GM21423 (cell line): ENCODE measurements around the gene HARS1.
A peak's percentile ranks its signal among the peaks of the same experiment; 100 is the strongest.
"Not testable (repeated sequence)": the region's sequence is repeated elsewhere in the genome, so short reads cannot be mapped to it uniquely, and the experiment has no call there.

Experiments
- ATAC-seq: cut with Tn5 transposase; IDR thresholded peaks from one replicate; pipeline ENCODE4 v1.9.1; 2021; ENCODE audit warnings: mild to moderate bottlenecking, moderate library complexity; ENCODE audit not compliant: unreplicated experiment

The HARS1 gene

DNA sequence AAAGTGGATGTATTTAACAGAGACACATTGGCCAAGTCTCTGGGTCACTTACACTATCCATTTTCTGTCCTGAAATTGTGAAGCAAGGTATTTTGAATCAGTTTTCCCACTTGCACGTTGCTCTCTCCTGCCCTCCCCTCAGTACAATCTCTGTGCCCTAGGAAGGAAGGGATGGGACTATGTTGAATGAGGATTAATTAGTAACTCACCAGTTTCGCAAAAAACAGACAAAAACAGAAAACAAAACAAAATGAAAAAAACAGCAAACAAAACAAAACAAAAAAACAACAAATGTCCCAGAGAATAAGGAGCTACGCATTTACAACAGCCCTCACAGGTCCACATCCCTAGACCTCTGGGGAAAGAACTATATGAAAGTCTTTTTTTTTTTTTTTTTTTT, 57.1 kb downstream of the HARS1 start:
- no peak for ATAC-seq

- ATAC-seq: no peak
Observed at GRCh38 chr5:140633501-140633900, 57.7 kb downstream of the HARS1 start.

GRCh38 chr5:140633021-140633471, 58.1 kb downstream of the HARS1 start, which contains the start of gene CD14:
TSS of gene CD14 (minus strand) at chr5:140633175. CDS start at chr5:140633071, 104 bp downstream.
- no peak for ATAC-seq

DNA sequence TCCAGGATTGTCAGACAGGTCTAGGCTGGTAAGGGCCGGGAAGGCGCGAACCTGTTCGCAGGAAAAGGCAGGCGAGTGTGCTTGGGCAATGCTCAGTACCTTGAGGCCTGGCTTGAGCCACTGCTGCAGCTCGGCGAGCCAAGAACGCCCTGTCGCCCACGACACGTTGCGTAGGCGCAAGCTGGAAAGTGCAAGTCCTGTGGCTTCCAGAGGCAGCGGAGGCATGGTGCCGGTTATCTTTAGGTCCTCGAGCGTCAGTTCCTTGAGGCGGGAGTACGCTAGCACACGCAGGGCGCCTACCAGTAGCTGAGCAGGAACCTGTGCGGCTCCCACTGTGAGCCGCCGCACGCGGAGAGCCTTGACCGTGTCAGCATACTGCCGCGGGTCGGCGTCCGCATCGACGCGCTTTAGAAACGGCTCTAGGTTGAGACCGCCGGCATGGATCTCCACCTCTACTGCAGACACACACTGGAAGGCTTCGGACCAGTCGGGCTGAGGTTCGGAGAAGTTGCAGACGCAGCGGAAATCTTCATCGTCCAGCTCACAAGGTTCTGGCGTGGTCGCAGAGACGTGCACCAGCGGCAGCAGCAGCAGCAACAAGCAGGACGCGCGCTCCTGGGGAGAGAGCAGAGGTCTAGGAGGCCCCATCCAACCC, 58.7 kb downstream of the HARS1 start:
- ATAC-seq: peak; percentile 62

DNA sequence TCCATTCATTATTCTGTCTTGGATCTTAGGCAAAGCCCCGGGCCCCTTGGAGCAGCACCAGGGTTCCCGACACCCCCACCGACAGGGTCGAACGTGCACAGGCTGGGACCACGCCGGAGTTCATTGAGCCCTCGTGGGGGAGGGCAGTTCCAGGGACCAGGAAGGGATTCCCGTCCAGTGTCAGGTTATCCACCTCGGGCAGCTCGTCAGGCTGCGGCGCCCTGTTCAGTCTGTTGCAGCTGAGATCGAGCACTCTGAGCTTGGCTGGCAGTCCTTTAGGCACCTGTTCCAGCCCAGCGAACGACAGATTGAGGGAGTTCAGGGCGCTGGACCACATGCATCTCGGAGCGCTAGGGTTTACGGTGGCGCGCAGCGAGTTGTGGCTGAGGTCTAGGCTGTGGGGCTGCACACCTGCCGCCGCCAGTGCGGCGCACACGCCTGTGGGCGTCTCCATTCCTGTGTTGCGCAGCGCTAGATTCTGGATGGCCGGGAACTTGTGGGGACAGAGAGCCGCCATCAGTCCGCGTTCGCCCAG, 59.3 kb downstream of the HARS1 start:
- peak; percentile 46 for ATAC-seq

DNA sequence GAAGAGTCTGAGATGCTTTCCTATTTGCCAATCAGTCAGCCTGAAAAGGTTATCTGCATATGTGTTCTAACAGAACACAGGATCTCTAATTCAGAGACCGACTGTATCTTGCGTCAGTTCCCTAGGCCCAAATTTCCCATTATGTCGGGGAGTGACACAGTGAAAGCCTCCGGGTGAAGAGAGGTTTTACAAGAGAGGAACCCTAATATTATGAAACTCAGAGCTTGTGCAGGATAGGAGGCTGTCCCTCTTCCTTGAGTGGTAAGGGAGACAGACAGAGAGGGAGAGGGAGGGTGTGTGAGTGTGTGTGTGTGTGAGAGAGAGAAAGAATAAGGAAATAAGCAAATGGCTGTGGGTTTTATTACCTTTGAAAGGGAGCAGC, 60.1 kb downstream of the HARS1 start:
- no peak for ATAC-seq

- no peak for ATAC-seq
Observed at GRCh38 chr5:140630292-140631035, 60.7 kb downstream of the HARS1 start.

DNA sequence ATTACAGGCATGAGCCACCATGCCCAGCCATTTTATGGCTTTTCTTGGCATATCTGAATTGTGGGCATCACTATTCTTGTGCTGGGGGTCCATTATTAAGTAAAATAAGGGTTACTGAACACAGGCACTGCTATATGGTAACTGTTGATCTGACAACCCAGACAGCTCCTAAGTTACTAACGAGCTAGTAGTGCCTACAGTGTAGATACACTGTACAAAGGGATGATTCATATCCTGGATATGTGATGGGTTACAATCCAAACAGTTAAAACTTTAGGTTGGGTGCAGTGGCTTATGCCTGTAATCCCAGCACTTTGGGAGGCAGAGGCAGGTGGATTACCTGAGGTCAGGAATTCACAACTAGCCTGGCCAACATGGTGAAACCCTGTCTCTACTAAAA, 62.5 kb downstream of the HARS1 start:
- no peak for ATAC-seq

GRCh38 chr5:140627972-140628371, 63.2 kb downstream of the HARS1 start:
- no peak for ATAC-seq

GRCh38 chr5:140624886-140625285, 66.3 kb downstream of the HARS1 start:
- ATAC-seq: not testable (repeated sequence)
